Keratinocyte (primary cell): ENCODE measurements around the gene SCCPDH. TPM values are rescaled to one million over a fixed set of nuclear protein-coding genes. Genes with fewer than 3 reads are reported as not detected.

Source experiments
- DNase-seq: peaks from one replicate; pipeline ENCODE4 v3.0.0-alpha.2; 2011; ENCODE audit warnings: low read depth, missing footprints, low spot score
- FAIRE-seq: peaks from 2 replicates; lab custom pipeline; 2011; peaks lifted over from hg19 to GRCh38; lab: Jason Lieb, UNC
- H2AFZ ChIP-seq: 2 replicates; pipeline ENCODE4 v1.6.0; 2012; ENCODE audit warnings: low read length, control low read depth, inconsistent platforms; ENCODE audit not compliant: control insufficient read depth
- H3K27ac ChIP-seq: 2 replicates; pipeline ENCODE4 v1.5.1; 2011; ENCODE audit warnings: low read length; ENCODE audit not compliant: control insufficient read depth, insufficient read depth
- H3K27me3 ChIP-seq: 3 replicates; pipeline ENCODE4 v1.6.0; 2011; ENCODE audit warnings: low read length; ENCODE audit not compliant: control insufficient read depth, insufficient read depth; ENCODE audit errors: extremely low read depth
- H3K36me3 ChIP-seq, 2 experiments: 2 replicates in 1 of 2; 3 replicates in 1 of 2; pipeline ENCODE4 v1.5.1; 2011; ENCODE audit warnings: low read length in 2 of 2, mild to moderate bottlenecking in 1 of 2; ENCODE audit not compliant: control insufficient read depth in 2 of 2, insufficient read depth in 2 of 2; ENCODE audit errors: extremely low read depth in 1 of 2
- H3K4me1 ChIP-seq: 3 replicates; pipeline ENCODE4 v1.5.1; 2011; ENCODE audit warnings: low read length; ENCODE audit not compliant: control insufficient read depth, insufficient read depth; ENCODE audit errors: extremely low read depth
- H3K4me2 ChIP-seq: 3 replicates; pipeline ENCODE4 v1.6.0; 2011; ENCODE audit warnings: low read depth, low read length; ENCODE audit not compliant: control insufficient read depth, insufficient read depth; ENCODE audit errors: extremely low read depth
- H3K4me3 ChIP-seq, 3 experiments: fragments of 200-600 bp in 1 of 3; sonication (generic) in 1 of 3; 2 replicates in 2 of 3; 3 replicates in 1 of 3; pipeline ENCODE4 v1.5.1; 2011 to 2016; ENCODE audit warnings: low read length in 3 of 3, mild to moderate bottlenecking in 3 of 3, control low read depth in 2 of 3, inconsistent platforms in 1 of 3, low read depth in 1 of 3, mixed read lengths in 1 of 3, mixed run types in 1 of 3, moderate library complexity in 1 of 3; ENCODE audit not compliant: control insufficient read depth in 2 of 3, insufficient read depth in 2 of 3; ENCODE audit errors: extremely low read depth in 1 of 3
- H3K79me2 ChIP-seq: 2 replicates; pipeline ENCODE4 v1.6.0; 2012; ENCODE audit warnings: low read length; ENCODE audit not compliant: control insufficient read depth, insufficient read depth
- H3K9ac ChIP-seq: 3 replicates; pipeline ENCODE4 v1.6.0; 2011; ENCODE audit warnings: low read length; ENCODE audit not compliant: control insufficient read depth, insufficient read depth; ENCODE audit errors: extremely low read depth
- H3K9me1 ChIP-seq: 3 replicates; pipeline ENCODE4 v1.6.0; 2011; ENCODE audit warnings: low read length; ENCODE audit not compliant: control insufficient read depth, insufficient read depth; ENCODE audit errors: extremely low read depth
- H3K9me3 ChIP-seq: 2 replicates; pipeline ENCODE4 v1.5.1; 2012; ENCODE audit warnings: low read depth, low read length; ENCODE audit not compliant: control insufficient read depth
- H4K20me1 ChIP-seq: 3 replicates; pipeline ENCODE4 v1.6.0; 2011; ENCODE audit warnings: low read length; ENCODE audit not compliant: control insufficient read depth, insufficient read depth; ENCODE audit errors: extremely low read depth
- EZH2 ChIP-seq: IDR thresholded peaks from one replicate; pipeline ENCODE4 v1.6.1; 2012; ENCODE audit warnings: inconsistent platforms, mild to moderate bottlenecking, low read length, moderate library complexity
- dilution Hi-C: fragments of 300-500 bp; cut with MboI; formaldehyde crosslinking; loops from one replicate; pipeline ENCODE4 v1.7.0; 2020; ENCODE audit warnings: low sequenced_read_pairs; ENCODE audit not compliant: extremely low pct_ligation_motif_present
- polyA plus RNA-seq, 5 experiments: library from polyadenylated mRNA; depleted of rRNA in 3 of 5; stranded (reverse) in 3 of 5; stranded (forward) in 1 of 5; unstranded in 1 of 5; fragments of >200 nt; gene quantifications; 1 replicate in 1 of 5; 2 replicates in 3 of 5; 3 replicates in 1 of 5; pipeline versions ENCODE4 v1.2.1 to v1.2.3, GENCODE V29; 2011 to 2012; ENCODE audit warnings: missing spikeins in 2 of 5, low read depth in 1 of 5, low replicate concordance in 1 of 5
- TF ChIP-seq, protein P1 (sequence below), 3 experiments: IDR thresholded peaks in 1 of 3; conservative IDR thresholded peaks in 1 of 3; optimal IDR thresholded peaks in 1 of 3; 2 replicates in 2 of 3; 3 replicates in 1 of 3; pipeline versions ENCODE3 to v1.5.1; 2011; ENCODE audit warnings: low read length in 3 of 3, mild to moderate bottlenecking in 3 of 3, moderate library complexity in 2 of 3, control low read depth in 1 of 3, inconsistent platforms in 1 of 3; ENCODE audit not compliant: insufficient read depth in 2 of 3; ENCODE audit errors: extremely low read depth in 1 of 3

Gene SCCPDH
- polyA plus RNA-seq, 1 donor (not counting 4 experiments of a cell fraction or from before 2014, with no cell fraction given) = 4.3 TPM

DNA sequence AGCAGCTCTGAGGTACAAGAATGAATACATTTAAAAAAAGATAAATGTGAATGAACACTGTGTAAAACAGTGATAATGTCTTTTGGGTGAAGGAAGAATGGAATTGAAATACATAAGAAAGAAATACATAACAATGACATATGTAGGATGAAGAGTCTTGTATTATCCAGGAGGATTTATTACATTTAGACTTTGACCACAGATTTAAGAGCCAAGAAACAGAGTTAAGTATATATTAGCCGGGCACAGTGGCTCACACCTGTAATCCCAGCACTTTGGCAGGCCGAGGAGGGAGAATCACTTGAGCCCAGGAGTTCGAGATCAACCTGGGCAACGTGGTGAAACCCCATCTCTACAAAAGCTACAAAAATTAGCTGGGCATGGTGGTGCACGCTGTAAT lies 79.7 kb downstream of the SCCPDH start:
- Histone ChIP-seq H3K79me2 (no peaks in the 10 kb centered on the region), H3K27ac (no peak overlapping the region), H3K4me3 (no peak overlapping the region), H2AFZ (no peak overlapping the region), H3K4me1 (peaks cover 6% of the 10 kb centered on the region), H3K36me3 (no peaks in the 10 kb centered on the region), H3K27me3 (no peaks in the 10 kb centered on the region), H3K9ac (no peak overlapping the region), H3K9me3 (no peaks in the 10 kb centered on the region), H4K20me1 (no peaks in the 10 kb centered on the region), H3K4me2 (no peak overlapping the region), H3K9me1 (no peaks in the 10 kb centered on the region)
- TF ChIP-seq, protein P1, sequence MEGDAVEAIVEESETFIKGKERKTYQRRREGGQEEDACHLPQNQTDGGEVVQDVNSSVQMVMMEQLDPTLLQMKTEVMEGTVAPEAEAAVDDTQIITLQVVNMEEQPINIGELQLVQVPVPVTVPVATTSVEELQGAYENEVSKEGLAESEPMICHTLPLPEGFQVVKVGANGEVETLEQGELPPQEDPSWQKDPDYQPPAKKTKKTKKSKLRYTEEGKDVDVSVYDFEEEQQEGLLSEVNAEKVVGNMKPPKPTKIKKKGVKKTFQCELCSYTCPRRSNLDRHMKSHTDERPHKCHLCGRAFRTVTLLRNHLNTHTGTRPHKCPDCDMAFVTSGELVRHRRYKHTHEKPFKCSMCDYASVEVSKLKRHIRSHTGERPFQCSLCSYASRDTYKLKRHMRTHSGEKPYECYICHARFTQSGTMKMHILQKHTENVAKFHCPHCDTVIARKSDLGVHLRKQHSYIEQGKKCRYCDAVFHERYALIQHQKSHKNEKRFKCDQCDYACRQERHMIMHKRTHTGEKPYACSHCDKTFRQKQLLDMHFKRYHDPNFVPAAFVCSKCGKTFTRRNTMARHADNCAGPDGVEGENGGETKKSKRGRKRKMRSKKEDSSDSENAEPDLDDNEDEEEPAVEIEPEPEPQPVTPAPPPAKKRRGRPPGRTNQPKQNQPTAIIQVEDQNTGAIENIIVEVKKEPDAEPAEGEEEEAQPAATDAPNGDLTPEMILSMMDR (optimal IDR thresholded peaks at IDR 0.05 in 1 of 3, IDR thresholded peaks at IDR 0.05 in 1 of 3, conservative IDR thresholded peaks at IDR 0.05 in 1 of 3; ENCODE audit: extremely low read depth in 1 of 3, insufficient read depth in 2 of 3, low read length in 3 of 3) = no peak
- no peak for TF ChIP-seq EZH2
- DNase-seq (no peak), FAIRE-seq (no peak)
- dilution Hi-C loops = no loop called here

DNA sequence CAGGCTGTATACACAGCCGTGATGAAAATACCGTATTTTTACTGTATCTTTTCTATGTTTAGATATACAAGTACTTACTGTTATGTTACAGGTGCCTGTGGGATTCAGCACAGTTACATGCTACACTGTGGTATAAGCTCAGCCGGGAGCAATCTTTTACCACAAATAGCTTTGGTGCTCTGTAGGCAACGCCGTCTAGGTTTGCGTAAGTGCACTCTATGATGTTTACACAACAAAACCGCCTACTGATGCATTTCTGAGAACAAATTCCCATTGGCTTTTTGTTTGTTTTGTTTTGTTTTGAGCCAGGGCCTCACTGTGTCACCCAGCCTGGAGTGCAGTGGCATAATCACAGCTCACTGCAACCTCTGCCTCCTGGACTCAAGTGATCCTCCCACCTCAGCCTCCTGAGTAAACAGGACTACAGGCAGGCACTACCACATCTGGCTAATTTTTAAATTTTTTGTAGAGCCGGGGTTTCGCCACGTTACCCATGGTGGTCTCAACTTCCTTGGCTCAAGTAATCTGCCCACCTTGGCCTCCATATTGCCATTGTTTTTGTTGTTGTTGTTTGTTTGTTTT lies 81.0 kb downstream of the SCCPDH start:
- no peaks in the 10 kb centered on the region for H4K20me1 ChIP-seq
- no peaks in the 10 kb centered on the region for H3K27me3 ChIP-seq
- dilution Hi-C loops = no loop called here
- H3K4me1 ChIP-seq = peaks cover 6% of the 10 kb centered on the region
- H3K9ac ChIP-seq = no peak overlapping the region
- TF ChIP-seq EZH2 = no peak
- TF ChIP-seq, protein P1 (optimal IDR thresholded peaks at IDR 0.05 in 1 of 3, IDR thresholded peaks at IDR 0.05 in 1 of 3, conservative IDR thresholded peaks at IDR 0.05 in 1 of 3; ENCODE audit: extremely low read depth in 1 of 3, insufficient read depth in 2 of 3, low read length in 3 of 3) = no peak
- no peak overlapping the region for H3K27ac ChIP-seq
- FAIRE-seq (no peak), DNase-seq (no peak)
- H2AFZ ChIP-seq = no peak overlapping the region
- H3K36me3 ChIP-seq = no peaks in the 10 kb centered on the region
- no peak overlapping the region for H3K4me2 ChIP-seq
- no peak overlapping the region for H3K4me3 ChIP-seq
- no peaks in the 10 kb centered on the region for H3K79me2 ChIP-seq
- H3K9me3 ChIP-seq = no peaks in the 10 kb centered on the region
- no peaks in the 10 kb centered on the region for H3K9me1 ChIP-seq
